A549 (cell line): ENCODE data around the gene TMEM63C. TPM values are rescaled to one million over a fixed set of nuclear protein-coding genes. Genes with fewer than 3 reads are reported as not detected.

Experiments used
- ATAC-seq, 2 experiments: fragments of 200-7000 bp in 1 of 2; fragments of >200 bp in 1 of 2; cut with Nextera tagmentation in 1 of 2; cut with Tn5 transposase in 1 of 2; 3 replicates each; pipeline versions ENCODE4 v1.8.0 to v1.9.1; 2018 to 2020; ENCODE audit warnings: mild to moderate bottlenecking in 1 of 2, moderate library complexity in 1 of 2
- CTCF ChIA-PET: fragments of 300-600 bp; sonication (Branson Sonifier 250); formaldehyde crosslinking; extraction: SDS; loops from one replicate; lab custom pipeline; 2021; ENCODE audit warnings: antibody characterized with exemption, inconsistent platforms; lab: Yijun Ruan, JAX
- POLR2A ChIA-PET: fragments of 350-600 bp; formaldehyde crosslinking; extraction: SDS; loops from one replicate; lab custom pipeline; 2021; ENCODE audit warnings: antibody characterized with exemption, inconsistent platforms; lab: Yijun Ruan, JAX
- DNase-seq, 2 experiments: peaks; one replicate each; pipeline versions ENCODE4 v3.0.0 to v3.0.0-alpha.2; 2011 to 2016; ENCODE audit warnings: low read depth in 1 of 2, low spot score in 1 of 2
- FAIRE-seq: peaks from 2 replicates; lab custom pipeline; 2011; peaks lifted over from hg19 to GRCh38; lab: Jason Lieb, UNC
- H3K27ac ChIP-seq, 2 experiments: fragments of >200 bp; sonication (Bioruptor Twin); formaldehyde crosslinking; 3 replicates each; pipeline ENCODE4 v1.5.1; 2016 to 2017
- H3K4me1 ChIP-seq: fragments of >200 bp; sonication (Bioruptor Twin); formaldehyde crosslinking; 3 replicates; pipeline ENCODE4 v1.6.1; 2016
- H3K4me2 ChIP-seq: fragments of >200 bp; sonication (Bioruptor Twin); formaldehyde crosslinking; 3 replicates; pipeline ENCODE4 v1.6.1; 2016
- H3K4me3 ChIP-seq: fragments of >200 bp; sonication (Bioruptor Twin); formaldehyde crosslinking; 3 replicates; pipeline ENCODE4 v1.5.1; 2016
- H3K9me3 ChIP-seq: fragments of >200 bp; sonication (Bioruptor Twin); formaldehyde crosslinking; 3 replicates; pipeline ENCODE4 v1.6.1; 2016
- CHD4 ChIP-seq: fragments of 200-600 bp; sonication (generic); IDR thresholded peaks from 2 replicates; pipeline ENCODE4 v1.6.1; 2016; ENCODE audit warnings: antibody characterized with exemption, mild to moderate bottlenecking, borderline replicate concordance
- EHF ChIP-seq: fragments of 250-450 bp; sonication (Bioruptor Pico); IDR thresholded peaks from 2 replicates; pipeline ENCODE4 v1.5.0; 2020; ENCODE audit warnings: mild to moderate bottlenecking
- EHMT2 ChIP-seq: fragments of 200-600 bp; sonication (generic); IDR thresholded peaks from 2 replicates; pipeline ENCODE4 v1.6.1; 2016; ENCODE audit warnings: antibody characterized with exemption, low read depth, mild to moderate bottlenecking, moderate library complexity
- ELK1 ChIP-seq: fragments of 150-350 bp; IDR thresholded peaks from 2 replicates; pipeline ENCODE4 v1.6.1; 2014; ENCODE audit warnings: low read depth, mild to moderate bottlenecking, low read length
- FOSL2 ChIP-seq, 2 experiments: fragments of 450-650 bp in 1 of 2; fragments of >200 bp in 1 of 2; sonication (Bioruptor Twin) in 1 of 2; formaldehyde crosslinking; IDR thresholded peaks; 2 replicates each; pipeline versions ENCODE4 v1.5.0 to v1.6.1; 2016 to 2020; ENCODE audit warnings: mild to moderate bottlenecking in 1 of 2, moderate library complexity in 1 of 2
- FOXS1 ChIP-seq: fragments of 250-450 bp; sonication (Bioruptor Pico); IDR thresholded peaks from 2 replicates; pipeline ENCODE4 v1.5.0; 2020; ENCODE audit warnings: mild to moderate bottlenecking, moderate library complexity
- GATA3 ChIP-seq: IDR thresholded peaks from 2 replicates; pipeline ENCODE4 v1.6.1; 2012; ENCODE audit warnings: borderline replicate concordance
- HDAC2 ChIP-seq: fragments of 200-600 bp; sonication (generic); IDR thresholded peaks from 2 replicates; pipeline ENCODE4 v1.6.1; 2016
- HES2 ChIP-seq: fragments of >200 bp; sonication (Bioruptor Twin); formaldehyde crosslinking; IDR thresholded peaks from 2 replicates; pipeline ENCODE4 v1.6.1; 2016
- HOXA7 ChIP-seq: fragments of 250-450 bp; sonication (Bioruptor Pico); IDR thresholded peaks from 2 replicates; pipeline ENCODE4 v1.5.0; 2020; ENCODE audit warnings: mild to moderate bottlenecking, moderate library complexity
- HOXB13 ChIP-seq: fragments of 250-450 bp; sonication (Bioruptor Pico); IDR thresholded peaks from 2 replicates; pipeline ENCODE4 v1.5.0; 2020; ENCODE audit warnings: low read depth, mild to moderate bottlenecking, moderate library complexity
- KDM1A ChIP-seq: fragments of 200-600 bp; sonication (generic); IDR thresholded peaks from 2 replicates; pipeline ENCODE4 v1.6.1; 2016; ENCODE audit warnings: low read depth, mild to moderate bottlenecking
- NFE2L2 ChIP-seq: fragments of 150-350 bp; conservative IDR thresholded peaks from 2 replicates; pipeline ENCODE4 v1.6.1; 2014; ENCODE audit warnings: low read length
- TP53 ChIP-seq: fragments of 250-450 bp; sonication (Bioruptor Pico); IDR thresholded peaks from 2 replicates; pipeline ENCODE4 v1.5.0; 2021; ENCODE audit warnings: mild to moderate bottlenecking, moderate library complexity
- WGBS: methylation state at CpG from one replicate; pipeline ENCODE4 v1.1.6; 2017; ENCODE audit errors: missing lambda C conversion rate; 5-methylcytosine and 5-hydroxymethylcytosine counted together
- polyA plus RNA-seq, 4 experiments: library from polyadenylated mRNA; depleted of rRNA in 3 of 4; stranded (reverse); fragments of >200 nt; fragmentation: RNase III in 1 of 4; extraction: RNeasy Plus Mini Kit Qiagen cat#74134 plus additional on column Dnase treatment in 1 of 4; gene quantifications; 2 replicates in 3 of 4; 3 replicates in 1 of 4; pipeline ENCODE4 v1.2.3, GENCODE V29; 2011 to 2017

The TMEM63C gene
- polyA plus RNA-seq, 2 of the 4 experiments (the other 2 are of a cell fraction), result 0.43 to 0.57 TPM

GRCh38 chr14:77272261-77272660 lies 90.7 kb downstream of the TMEM63C start:
- ChIA-PET POLR2A (no interaction called here), CTCF (interaction anchor here (0.8 to 1.3 kb wide), 7 partner anchors 11 to 120 kb away, joined by 3 read pairs; no protein-coding TSS in a partner anchor)
- no peak for DNase-seq
- H3K4me1 ChIP-seq, result peaks cover 8% of the 10 kb centered on the region; the same call in 1 of the 3 replicates
- no peak for ATAC-seq
- FAIRE-seq, result no peak
- no peak overlapping the region for H3K27ac ChIP-seq
- H3K4me3 ChIP-seq, result no peak overlapping the region
- TF ChIP-seq GATA3, result no peak
- no peak overlapping the region for H3K4me2 ChIP-seq
- 68% methylated on average over 4 of the region's 4 CpGs for WGBS
- 0 out of 3 replicates have a peak, but pooled peaks cover 5% of the 10 kb centered on the region for H3K9me3 ChIP-seq

- Histone ChIP-seq H3K4me1 (peaks cover 8% of the 10 kb centered on the region; the same call in 1 of the 3 replicates), H3K9me3 (no peaks in the 10 kb centered on the region), H3K27ac (no peak overlapping the region), H3K4me2 (no peak overlapping the region), H3K4me3 (no peak overlapping the region)
- FAIRE-seq, result no peak
- POLR2A ChIA-PET, result no interaction called here
- 52% methylated on average over 4 of the region's 4 CpGs for WGBS
- DNase-seq, result no peak
- CTCF ChIA-PET, result interaction anchor here (1.0 to 1.3 kb wide), 2 partner anchors 9 to 42 kb away, joined by 3 read pairs; no protein-coding TSS in a partner anchor
- no peak for ATAC-seq
- TF ChIP-seq TP53 (CRISPR knock-in tag), result no peak
- no peak for TF ChIP-seq HOXA7 (CRISPR knock-in tag)
- no peak for TF ChIP-seq NFE2L2
- TF ChIP-seq ELK1, result no peak
- TF ChIP-seq EHMT2, result no peak
- no peak for TF ChIP-seq HDAC2
Observed at GRCh38 chr14:77273796-77274195, 92.2 kb downstream of the TMEM63C start.

- Histone ChIP-seq H3K4me1 (peaks cover 6% of the 10 kb centered on the region; the same call in 1 of the 3 replicates), H3K4me3 (no peak overlapping the region), H3K9me3 (no peaks in the 10 kb centered on the region), H3K4me2 (no peak overlapping the region), H3K27ac (no peak overlapping the region)
- ChIA-PET CTCF (interaction anchor here (1.0 to 3.8 kb wide), 4 partner anchors 8 to 123 kb away, joined by 3 to 13 read pairs (median 4); no protein-coding TSS in a partner anchor), POLR2A (no interaction called here)
- no peak for DNase-seq
- no peak for FAIRE-seq
- TF ChIP-seq EHF (CRISPR knock-in tag) (no peak), FOXS1 (CRISPR knock-in tag) (no peak), FOSL2 (IDR thresholded peaks at IDR 0.05) (no peak), FOSL2 (CRISPR knock-in tag; IDR thresholded peaks at IDR 0.05) (no peak), KDM1A (no peak), HOXB13 (no peak)
- no peak for ATAC-seq
- WGBS, result 81% methylated on average over 5 of the region's 5 CpGs
Observed at GRCh38 chr14:77275041-77275580, 93.5 kb downstream of the TMEM63C start.

GRCh38 chr14:77275601-77276017 lies 94.0 kb downstream of the TMEM63C start:
- TF ChIP-seq HES2 (no peak), ELK1 (no peak), CHD4 (no peak), FOXS1 (CRISPR knock-in tag) (no peak)
- ChIA-PET POLR2A (no interaction called here), CTCF (interaction anchor here (1.0 to 3.8 kb wide), 3 partner anchors 9 to 123 kb away, joined by 4 to 13 read pairs (median 5); no protein-coding TSS in a partner anchor)
- no peak for FAIRE-seq
- H3K4me1 ChIP-seq, result 0 out of 3 replicates have a peak, but pooled peaks cover 2% of the 10 kb centered on the region
- H3K4me3 ChIP-seq, result no peak overlapping the region
- no peaks in the 10 kb centered on the region for H3K9me3 ChIP-seq
- no peak for DNase-seq
- 75% methylated on average over 8 of the region's 8 CpGs for WGBS
- no peak overlapping the region for H3K4me2 ChIP-seq
- H3K27ac ChIP-seq, result no peak overlapping the region
- no peak for ATAC-seq
